ENCODE measurements around the gene CHRNB1. TPM values are rescaled to one million over a fixed set of nuclear protein-coding genes. Genes with fewer than 3 reads are reported as not detected.

Gene CHRNB1
- total and polyA plus RNA-seq, 10 of the 15 experiments (the other 5 are each of a cell fraction or from before 2014, with no cell fraction given), result 5.8 to 14.8 (median 11.3) TPM

DNA sequence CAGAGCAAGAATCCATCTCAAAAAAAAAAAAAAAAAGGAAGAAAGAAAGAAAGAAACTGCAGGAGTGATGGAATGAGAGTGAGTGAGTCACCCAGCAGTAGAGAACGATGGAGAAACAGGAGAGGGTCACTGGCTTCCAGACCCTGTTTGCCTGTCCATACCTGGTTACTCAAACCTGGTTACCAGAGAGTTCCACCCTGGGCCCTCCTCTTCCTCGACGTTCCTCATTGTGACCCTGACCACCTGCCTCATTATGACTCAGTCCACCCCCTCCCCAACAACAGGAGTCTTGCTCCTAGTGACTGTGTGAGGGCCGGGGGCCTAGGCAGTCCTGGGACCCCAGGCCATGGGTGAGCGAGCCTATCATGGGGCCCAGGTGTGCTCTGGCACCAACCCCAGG, 16.3 kb upstream of the CHRNB1 start, which contains the start of gene SPEM3 (continued):
- TF ChIP-seq, protein P1, sequence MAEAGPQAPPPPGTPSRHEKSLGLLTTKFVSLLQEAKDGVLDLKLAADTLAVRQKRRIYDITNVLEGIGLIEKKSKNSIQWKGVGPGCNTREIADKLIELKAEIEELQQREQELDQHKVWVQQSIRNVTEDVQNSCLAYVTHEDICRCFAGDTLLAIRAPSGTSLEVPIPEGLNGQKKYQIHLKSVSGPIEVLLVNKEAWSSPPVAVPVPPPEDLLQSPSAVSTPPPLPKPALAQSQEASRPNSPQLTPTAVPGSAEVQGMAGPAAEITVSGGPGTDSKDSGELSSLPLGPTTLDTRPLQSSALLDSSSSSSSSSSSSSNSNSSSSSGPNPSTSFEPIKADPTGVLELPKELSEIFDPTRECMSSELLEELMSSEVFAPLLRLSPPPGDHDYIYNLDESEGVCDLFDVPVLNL (IDR thresholded peaks at IDR 0.05; ENCODE audit: low read depth, low read length), result no peak
- no peak for TF ChIP-seq IKZF2 (IDR thresholded peaks at IDR 0.05)
- no peak for TF ChIP-seq SMAD1 (IDR thresholded peaks at IDR 0.05; ENCODE audit: low read depth, partially characterized antibody)
- no peak for TF ChIP-seq NFXL1 (IDR thresholded peaks at IDR 0.05; ENCODE audit: borderline replicate concordance)
- TF ChIP-seq IRF4 (IDR thresholded peaks at IDR 0.05; ENCODE audit: low read depth, low read length), result no peak
- TF ChIP-seq SUPT20H (IDR thresholded peaks at IDR 0.05; ENCODE audit: borderline replicate concordance, control insufficient read depth, low read depth, low read length), result no peak
- no peak for TF ChIP-seq KAT2A (conservative IDR thresholded peaks at IDR 0.05; ENCODE audit: control insufficient read depth, low read depth, low read length)
- no peak for TF ChIP-seq TBL1XR1 (IDR thresholded peaks at IDR 0.05; ENCODE audit: low read depth, low read length)

DNA sequence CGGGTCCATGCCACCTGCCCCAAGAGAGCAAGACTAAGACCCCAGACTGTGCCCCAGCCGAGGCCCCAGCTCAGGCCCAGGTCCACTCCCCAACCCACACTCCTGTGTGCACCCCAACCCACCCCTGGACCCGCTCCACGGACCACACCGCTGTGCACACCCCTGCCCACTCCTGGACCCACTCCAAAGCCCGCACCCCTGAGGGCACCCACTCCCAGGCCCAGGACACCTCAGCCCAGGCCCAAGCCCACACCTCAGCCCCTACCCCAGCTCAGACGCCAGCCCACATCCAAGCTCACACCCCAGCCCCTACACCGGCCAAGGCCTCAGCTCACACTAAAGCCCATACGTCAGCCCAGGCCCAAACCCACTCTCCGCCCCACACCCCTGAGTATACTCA, 15.1 kb upstream of the CHRNB1 start:
- no peaks in the 10 kb centered on the region for H3K4me1 ChIP-seq (ENCODE audit: control insufficient read depth, insufficient read depth, low read length)
- H2AFZ ChIP-seq (ENCODE audit: control insufficient read depth, low read depth, low read length), result no peak overlapping the region
- H3K9me3 ChIP-seq (replicated peaks; ENCODE audit: control insufficient read depth, insufficient read depth, low read length), result no peaks in the 10 kb centered on the region
- no peak overlapping the region for H3K4me2 ChIP-seq (ENCODE audit: control insufficient read depth, insufficient read depth)
- H3K27ac ChIP-seq (ENCODE audit: control insufficient read depth, insufficient read depth), result no peak overlapping the region
- ATAC-seq (no peak), FAIRE-seq (no peak), DNase-seq (ENCODE audit: low read depth, low spot score) (no peak)
- no peaks in the 10 kb centered on the region for H4K20me1 ChIP-seq (ENCODE audit: control insufficient read depth, insufficient read depth)
- intact Hi-C loops (cut with micrococcal nuclease; ENCODE audit: unreplicated experiment) (loop anchor here (10.0 kb wide), 1 partner anchor 385 kb away; the partner anchor contains the start of gene SLC16A11), in situ Hi-C loops (cut with MboI) (no loop called here)
- no TSS peak for BruUV-seq (replicated peaks)
- H3K36me3 ChIP-seq (ENCODE audit: control insufficient read depth in 2 of 2, insufficient read depth in 2 of 2, low read length in 1 of 2), result no peaks in the 10 kb centered on the region
- H3K4me3 ChIP-seq, result no peak overlapping the region
- CTCF ChIA-PET, result interaction anchor here (0.6 kb wide), 1 partner anchor 117 kb away, joined by 3 read pairs; no protein-coding TSS in a partner anchor
- no peaks in the 10 kb centered on the region; a peak in 1 of 4 replicates for H3K27me3 ChIP-seq (replicated peaks in 1 of 2; ENCODE audit: control insufficient read depth in 2 of 2, insufficient read depth in 2 of 2, low read length in 1 of 2)
- H3K79me2 ChIP-seq (ENCODE audit: control insufficient read depth, insufficient read depth, low read length), result no peaks in the 10 kb centered on the region
- SMC1A ChIA-PET (ENCODE audit: uncharacterized antibody, unreplicated experiment), result no interaction called here
- POLR2A ChIA-PET, result no interaction called here
- WGBS (ENCODE audit: insufficient coverage, insufficient replicate concordance, low lambda C conversion rate, missing lambda C conversion rate), result 44% methylated on average over 10 of the region's 10 CpGs
- TF ChIP-seq YBX1 (IDR thresholded peaks at IDR 0.05) (no peak), CEBPB (IDR thresholded peaks at IDR 0.05; ENCODE audit: borderline replicate concordance in 1 of 2, low read depth in 2 of 2, low read length in 2 of 2) (no peak), NFYB (IDR thresholded peaks at IDR 0.05; ENCODE audit: insufficient read depth, low read depth, low read length) (no peak), NR2C2 (IDR thresholded peaks at IDR 0.05; ENCODE audit: borderline replicate concordance, control insufficient read depth, insufficient read length, low read depth) (no peak), CHD2 (IDR thresholded peaks at IDR 0.05; ENCODE audit: borderline replicate concordance, low read depth, low read length) (no peak), IRF3 (IDR thresholded peaks at IDR 0.05) (no peak)
- RAD21 ChIA-PET (ENCODE audit: unreplicated experiment), result no interaction called here
- no peak overlapping the region for H3K9ac ChIP-seq (ENCODE audit: control insufficient read depth, insufficient read depth, low read length)

All from GM12878 (cell line).